Measurements from ENCODE around the gene DAPK2.

The DAPK2 gene

GRCh38 chr15:64022571-64022970, 23.7 kb downstream of the DAPK2 start:
- no peak for DNase-seq

- no peak for DNase-seq
Measured at GRCh38 chr15:64019764-64020163, 26.5 kb downstream of the DAPK2 start.

GRCh38 chr15:64017591-64018163, 28.6 kb downstream of the DAPK2 start:
- no peak for DNase-seq

- peak; percentile 70 for DNase-seq
Measured at GRCh38 chr15:64017082-64017588, 29.1 kb downstream of the DAPK2 start.

GRCh38 chr15:64016257-64016656, 30.0 kb downstream of the DAPK2 start:
- DNase-seq: no peak

GRCh38 chr15:64014995-64015394, 31.3 kb downstream of the DAPK2 start:
- no peak for DNase-seq

GRCh38 chr15:64013179-64014062, 32.9 kb downstream of the DAPK2 start:
- no peak for DNase-seq

- DNase-seq: no peak
Measured at GRCh38 chr15:64011736-64012135, 34.5 kb downstream of the DAPK2 start.

- peak; percentile 92 for DNase-seq
Measured at GRCh38 chr15:64010719-64011118, 35.6 kb downstream of the DAPK2 start.

- DNase-seq: no peak
Measured at GRCh38 chr15:64009798-64010261, 36.5 kb downstream of the DAPK2 start.

- no peak for DNase-seq
Measured at GRCh38 chr15:64009241-64009640, 37.0 kb downstream of the DAPK2 start.

- no peak for DNase-seq
Measured at GRCh38 chr15:64008177-64008576, 38.1 kb downstream of the DAPK2 start.

GRCh38 chr15:64006642-64007041, 39.6 kb downstream of the DAPK2 start:
- DNase-seq: no peak

GRCh38 chr15:64004587-64004986, 41.7 kb downstream of the DAPK2 start:
- DNase-seq: peak; percentile 63

GRCh38 chr15:64004056-64004455, 42.2 kb downstream of the DAPK2 start:
- no peak for DNase-seq

- DNase-seq: no peak
Measured at GRCh38 chr15:64003182-64003581, 43.1 kb downstream of the DAPK2 start.

GRCh38 chr15:64001148-64001547, 45.1 kb downstream of the DAPK2 start:
- DNase-seq: no peak

GRCh38 chr15:64000183-64000951, 45.9 kb downstream of the DAPK2 start:
- DNase-seq: no peak

- no peak for DNase-seq
Measured at GRCh38 chr15:63999177-63999576, 47.1 kb downstream of the DAPK2 start.

- DNase-seq: peak; percentile 58
Measured at GRCh38 chr15:63998489-63998888, 47.8 kb downstream of the DAPK2 start.

- DNase-seq: peak; percentile 33
Measured at GRCh38 chr15:63997715-63998442, 48.4 kb downstream of the DAPK2 start.

GRCh38 chr15:63996794-63997357, 49.4 kb downstream of the DAPK2 start:
- DNase-seq: no peak
